ENCODE measurements around the gene PADI1.

PADI1 gene

GRCh38 chr1:17181781-17182464 lies 23.0 kb upstream of the PADI1 start:
- no peak for DNase-seq (ENCODE audit: low spot score)
- FAIRE-seq: no peak

- DNase-seq (ENCODE audit: low spot score) (no peak), FAIRE-seq (no peak)
These were observed 21.4 kb upstream of the PADI1 start for GRCh38 chr1:17183388-17184160.

GRCh38 chr1:17184161-17184665 lies 20.7 kb upstream of the PADI1 start:
- FAIRE-seq (no peak), DNase-seq (ENCODE audit: low spot score) (no peak)

- DNase-seq (ENCODE audit: low spot score) (no peak), FAIRE-seq (no peak)
These were observed 20.0 kb upstream of the PADI1 start for GRCh38 chr1:17184822-17185484.

GRCh38 chr1:17185485-17185860 lies 19.5 kb upstream of the PADI1 start:
- no peak for DNase-seq (ENCODE audit: low spot score)
- FAIRE-seq: no peak

GRCh38 chr1:17186216-17186909 lies 18.6 kb upstream of the PADI1 start:
- DNase-seq (ENCODE audit: low spot score) (no peak), FAIRE-seq (no peak)

GRCh38 chr1:17187051-17187450 lies 17.9 kb upstream of the PADI1 start:
- FAIRE-seq: no peak
- DNase-seq (ENCODE audit: low spot score): no peak

GRCh38 chr1:17188217-17188616 lies 16.7 kb upstream of the PADI1 start:
- no peak for DNase-seq (ENCODE audit: low spot score)
- no peak for FAIRE-seq

- FAIRE-seq: no peak
- no peak for DNase-seq (ENCODE audit: low spot score)
These were observed 15.9 kb upstream of the PADI1 start for GRCh38 chr1:17188889-17189631.

- FAIRE-seq (no peak), DNase-seq (ENCODE audit: low spot score) (no peak)
These were observed 15.3 kb upstream of the PADI1 start for GRCh38 chr1:17189632-17189990.

- peak; percentile 92 for DNase-seq (ENCODE audit: low spot score)
- FAIRE-seq: peak; percentile 68
These were observed 14.6 kb upstream of the PADI1 start for GRCh38 chr1:17190010-17190995.

GRCh38 chr1:17191990-17192242 lies 13.0 kb upstream of the PADI1 start:
- no peak for DNase-seq (ENCODE audit: low spot score)

GRCh38 chr1:17192394-17193221 lies 12.3 kb upstream of the PADI1 start:
- DNase-seq (ENCODE audit: low spot score): no peak
- no peak for FAIRE-seq

More at GRCh38 chr1:17191990-17192242, 13.0 kb upstream of the PADI1 start:
- FAIRE-seq: no peak

- DNase-seq (ENCODE audit: low spot score): no peak
- FAIRE-seq: no peak
These were observed 11.5 kb upstream of the PADI1 start for GRCh38 chr1:17193222-17194132.

- DNase-seq (ENCODE audit: low spot score) (no peak), FAIRE-seq (no peak)
These were observed 10.8 kb upstream of the PADI1 start for GRCh38 chr1:17194133-17194475.

GRCh38 chr1:17194615-17195528 lies 10.1 kb upstream of the PADI1 start:
- FAIRE-seq (no peak), DNase-seq (ENCODE audit: low spot score) (no peak)

GRCh38 chr1:17195731-17196130 lies 9.2 kb upstream of the PADI1 start:
- DNase-seq (ENCODE audit: low spot score): no peak

More at GRCh38 chr1:17195731-17196130, 9.2 kb upstream of the PADI1 start:
- no peak for FAIRE-seq

Measured in urothelium cell line (cell line).